Fibroblast of skin of left quadriceps (primary cell): ENCODE measurements around the gene RALBP1.
A peak's percentile ranks its signal among the peaks of the same experiment; 100 is the strongest.
"Not testable (repeated sequence)": the region's sequence is repeated elsewhere in the genome, so short reads cannot be mapped to it uniquely, and the experiment has no call there.

Source experiments
- DNase-seq, 2 experiments: peaks; one replicate each; pipeline ENCODE4 v3.0.0-alpha.2; 2013; ENCODE audit warnings: low read depth in 2 of 2

Gene RALBP1

GRCh38 chr18:9474983-9475642 is at the start of gene RALBP1:
Gene RALBP1, plus strand, starts transcription at chr18:9475513. Its CDS starts 37,533 bp downstream, at chr18:9513046.
- DNase-seq: peak; percentile 99

GRCh38 chr18:9426753-9427152 is 48.6 kb upstream of the RALBP1 start:
- DNase-seq: no peak

- no peak for DNase-seq
These were observed 47.0 kb upstream of the RALBP1 start for GRCh38 chr18:9428301-9428706.

- DNase-seq: no peak
These were observed 46.3 kb upstream of the RALBP1 start for GRCh38 chr18:9428862-9429661.

- peak in 1 of 2 experiments; percentile 28 for DNase-seq
These were observed 45.7 kb upstream of the RALBP1 start for GRCh38 chr18:9429662-9429993.

GRCh38 chr18:9430315-9430714 is 45.0 kb upstream of the RALBP1 start:
- not testable (repeated sequence) for DNase-seq

- DNase-seq: no peak
These were observed 44.0 kb upstream of the RALBP1 start for GRCh38 chr18:9431296-9431695.

- DNase-seq: not testable (repeated sequence)
These were observed 42.2 kb upstream of the RALBP1 start for GRCh38 chr18:9433122-9433521.

GRCh38 chr18:9433671-9434121 is 41.6 kb upstream of the RALBP1 start:
- DNase-seq: no peak

GRCh38 chr18:9434122-9434701 is 41.1 kb upstream of the RALBP1 start:
- no peak for DNase-seq

GRCh38 chr18:9435041-9435440 is 40.3 kb upstream of the RALBP1 start:
- DNase-seq: no peak

- no peak for DNase-seq
These were observed 38.9 kb upstream of the RALBP1 start for GRCh38 chr18:9436206-9436929.

- peak; percentile 84 to 87 for DNase-seq
These were observed 38.3 kb upstream of the RALBP1 start for GRCh38 chr18:9437021-9437437.

GRCh38 chr18:9437672-9438071 is 37.6 kb upstream of the RALBP1 start:
- no peak for DNase-seq

GRCh38 chr18:9441061-9441460 is 34.3 kb upstream of the RALBP1 start:
- DNase-seq: no peak

- no peak for DNase-seq
These were observed 30.8 kb upstream of the RALBP1 start for GRCh38 chr18:9444549-9444948.

- no peak for DNase-seq
These were observed 28.5 kb upstream of the RALBP1 start for GRCh38 chr18:9446839-9447238.

GRCh38 chr18:9447334-9447733 is 28.0 kb upstream of the RALBP1 start:
- no peak for DNase-seq

GRCh38 chr18:9449600-9450414 is 25.5 kb upstream of the RALBP1 start:
- no peak for DNase-seq

GRCh38 chr18:9450920-9451319 is 24.4 kb upstream of the RALBP1 start:
- DNase-seq: not testable (repeated sequence)

GRCh38 chr18:9453283-9453682 is 22.0 kb upstream of the RALBP1 start:
- no peak for DNase-seq
